Measurements from ENCODE around the gene UCHL1.

The UCHL1 gene

GRCh38 chr4:41256740-41257256 is at the start of gene UCHL1:
Gene UCHL1, plus strand, starts transcription at chr4:41256928. Its CDS starts 49 bp downstream, at chr4:41256977.
- peak; percentile 53 for DNase-seq (ENCODE audit: low spot score)

GRCh38 chr4:41207291-41207831 is 49.4 kb upstream of the UCHL1 start:
- no peak for DNase-seq (ENCODE audit: low spot score)

- no peak for DNase-seq (ENCODE audit: low spot score)
Measured at GRCh38 chr4:41209187-41209586, 47.5 kb upstream of the UCHL1 start.

- DNase-seq (ENCODE audit: low spot score): no peak
Measured at GRCh38 chr4:41209901-41210300, 46.8 kb upstream of the UCHL1 start.

- no peak for DNase-seq (ENCODE audit: low spot score)
Measured at GRCh38 chr4:41211951-41212615, 44.6 kb upstream of the UCHL1 start.

GRCh38 chr4:41212616-41213203 is 44.0 kb upstream of the UCHL1 start:
- DNase-seq (ENCODE audit: low spot score): no peak

- no peak for DNase-seq (ENCODE audit: low spot score)
Measured at GRCh38 chr4:41213625-41214135, 43.0 kb upstream of the UCHL1 start.

GRCh38 chr4:41214136-41214824 is 42.4 kb upstream of the UCHL1 start, which contains the start of gene APBB2:
Gene APBB2, minus strand, starts transcription at chr4:41214542. Its CDS starts 181,288 bp downstream, at chr4:41033254.
- peak; percentile 90 for DNase-seq (ENCODE audit: low spot score)

- DNase-seq (ENCODE audit: low spot score): no peak
Measured at GRCh38 chr4:41214825-41215146, 41.9 kb upstream of the UCHL1 start.

- DNase-seq (ENCODE audit: low spot score): no peak
Measured at GRCh38 chr4:41215155-41215554, 41.6 kb upstream of the UCHL1 start.

GRCh38 chr4:41215969-41216293 is 40.8 kb upstream of the UCHL1 start:
- DNase-seq (ENCODE audit: low spot score): no peak

GRCh38 chr4:41216294-41217019 is 40.3 kb upstream of the UCHL1 start:
- peak; percentile 61 for DNase-seq (ENCODE audit: low spot score)

- DNase-seq (ENCODE audit: low spot score): no peak
Measured at GRCh38 chr4:41217020-41217333, 39.8 kb upstream of the UCHL1 start.

GRCh38 chr4:41217374-41217773 is 39.4 kb upstream of the UCHL1 start:
- no peak for DNase-seq (ENCODE audit: low spot score)

- DNase-seq (ENCODE audit: low spot score): no peak
Measured at GRCh38 chr4:41218703-41219102, 38.0 kb upstream of the UCHL1 start.

- DNase-seq (ENCODE audit: low spot score): no peak
Measured at GRCh38 chr4:41219421-41219950, 37.2 kb upstream of the UCHL1 start.

- DNase-seq (ENCODE audit: low spot score): no peak
Measured at GRCh38 chr4:41221850-41222645, 34.7 kb upstream of the UCHL1 start.

- DNase-seq (ENCODE audit: low spot score): no peak
Measured at GRCh38 chr4:41227902-41228301, 28.8 kb upstream of the UCHL1 start.

GRCh38 chr4:41232406-41232805 is 24.3 kb upstream of the UCHL1 start:
- no peak for DNase-seq (ENCODE audit: low spot score)

- no peak for DNase-seq (ENCODE audit: low spot score)
Measured at GRCh38 chr4:41232856-41233255, 23.9 kb upstream of the UCHL1 start.

GRCh38 chr4:41236032-41236431 is 20.7 kb upstream of the UCHL1 start:
- no peak for DNase-seq (ENCODE audit: low spot score)
